AG10803 (cell line): Measurements from ENCODE around the gene ZNF296.
A peak's percentile ranks its signal among the peaks of the same experiment; 100 is the strongest.

Source experiments
- DNase-seq: peaks from one replicate; pipeline ENCODE4 v3.0.0; 2010; ENCODE audit warnings: low read depth
- H3K4me3 ChIP-seq: 2 replicates; pipeline ENCODE4 v1.5.1; 2011; ENCODE audit warnings: mild to moderate bottlenecking, low read length, control low read depth
- CTCF ChIP-seq: conservative IDR thresholded peaks from 2 replicates; pipeline ENCODE4 v1.5.1; 2011; ENCODE audit warnings: mild to moderate bottlenecking, low read length, control low read depth, inconsistent platforms

Gene ZNF296

DNA sequence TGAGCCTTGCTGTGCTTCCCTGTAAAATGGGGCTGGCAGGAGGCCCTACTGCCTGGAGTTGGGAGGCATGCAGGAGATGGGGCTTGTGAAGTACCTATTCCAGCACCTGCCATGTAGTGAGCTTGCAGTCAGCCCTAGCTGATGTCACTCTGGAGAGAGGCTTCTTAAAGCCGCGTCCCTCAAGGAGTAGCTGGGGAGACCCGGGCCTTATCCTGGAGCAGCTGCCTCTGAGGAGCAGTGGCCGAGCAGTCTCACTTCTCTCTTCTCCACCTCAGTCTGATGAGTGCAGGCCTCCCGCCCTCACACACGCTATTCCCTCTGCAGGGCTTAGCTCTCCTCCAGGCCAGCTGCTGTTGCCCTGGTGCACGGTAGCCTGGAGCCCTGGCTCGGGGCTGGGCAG is 19.4 kb downstream of the ZNF296 start:
- no peak overlapping the region for H3K4me3 ChIP-seq
- no peak for TF ChIP-seq CTCF
- DNase-seq = no peak

- H3K4me3 ChIP-seq = no peak overlapping the region
- no peak for DNase-seq
- no peak for TF ChIP-seq CTCF
Measured at GRCh38 chr19:45051929-45052579, 24.2 kb downstream of the ZNF296 start.

DNA sequence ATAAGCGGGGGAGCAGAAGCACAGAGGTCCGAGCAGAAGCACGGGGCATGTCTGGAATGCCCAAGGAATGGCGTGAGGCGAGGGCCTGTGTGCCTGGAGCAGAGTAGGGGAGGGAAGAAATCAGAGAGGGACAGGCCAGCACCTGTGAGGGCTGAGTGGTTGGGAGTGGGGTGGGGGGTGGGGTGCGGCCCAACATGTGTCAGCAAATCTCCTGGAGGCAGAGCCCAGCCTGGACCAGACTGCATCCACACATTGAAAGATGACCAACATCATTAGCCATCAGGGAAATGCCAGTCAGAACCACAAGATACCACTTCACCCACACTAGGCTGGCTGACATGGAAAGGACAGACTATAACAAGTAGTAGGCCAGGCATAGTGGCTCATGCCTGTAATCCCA is 26.2 kb downstream of the ZNF296 start:
- H3K4me3 ChIP-seq = no peak overlapping the region
- DNase-seq = peak; percentile 18
- TF ChIP-seq CTCF = no peak

GRCh38 chr19:45049073-45049736 is 27.1 kb downstream of the ZNF296 start:
- TF ChIP-seq CTCF = no peak
- no peak overlapping the region for H3K4me3 ChIP-seq
- no peak for DNase-seq

- no peak for DNase-seq
- TF ChIP-seq CTCF = no peak
- H3K4me3 ChIP-seq = no peak overlapping the region
Measured at GRCh38 chr19:45047188-45047797, 29.0 kb downstream of the ZNF296 start.

- no peak for TF ChIP-seq CTCF
- H3K4me3 ChIP-seq = no peak overlapping the region
Measured at GRCh38 chr19:45046355-45046754, 29.9 kb downstream of the ZNF296 start.

More at GRCh38 chr19:45046355-45046754, 29.9 kb downstream of the ZNF296 start:
- DNase-seq = no peak
